Inferior parietal cortex (tissue), 1 donor: ENCODE results near the gene CCDC183.

ENCODE experiments used
- DNase-seq: peaks from one replicate; pipeline ENCODE4 v3.0.0-alpha.2; 2016; ENCODE audit errors: extremely low spot score

CCDC183 gene

DNA sequence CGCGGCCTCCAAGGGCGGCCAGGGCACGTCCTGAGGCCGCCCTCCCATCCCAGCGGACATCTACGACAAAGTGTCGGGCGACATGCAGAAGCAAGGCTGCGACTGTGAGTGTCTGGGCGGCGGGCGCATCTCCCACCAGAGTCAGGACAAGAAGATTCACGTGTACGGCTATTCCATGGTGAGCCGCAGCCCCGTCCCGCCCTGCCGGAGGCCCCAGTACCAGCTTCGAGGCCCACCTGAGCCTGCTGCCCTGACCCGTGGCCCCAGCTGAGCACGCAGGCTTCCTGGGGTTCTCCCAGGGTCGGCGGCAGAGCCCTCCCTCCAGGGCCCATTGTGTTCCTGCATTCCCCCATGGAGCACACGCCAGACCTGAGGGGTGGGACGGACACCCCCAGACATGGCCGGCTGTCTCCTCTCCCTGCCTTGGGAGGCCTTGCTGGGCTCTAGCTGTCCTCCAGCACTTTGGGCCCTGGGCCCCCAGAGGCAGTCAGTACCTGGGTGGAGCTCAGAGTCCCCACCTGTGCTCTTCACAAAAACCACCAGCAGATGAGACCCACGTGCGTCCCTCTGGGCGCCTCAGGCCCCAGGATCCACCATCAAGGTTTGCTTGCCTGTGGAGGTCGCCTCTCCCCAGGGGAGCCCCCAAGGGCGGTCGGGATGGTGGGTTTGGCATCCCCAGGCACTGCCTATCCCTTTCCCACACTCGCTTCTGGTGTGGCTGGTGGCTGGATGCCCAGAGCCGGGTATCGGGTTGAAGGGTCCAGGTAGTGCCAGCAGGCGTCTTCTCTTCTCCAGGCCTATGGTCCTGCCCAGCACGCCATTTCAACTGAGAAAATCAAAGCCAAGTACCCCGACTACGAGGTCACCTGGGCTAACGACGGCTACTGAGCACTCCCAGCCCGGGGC lies 54.1 kb downstream of the CCDC183 start:
- DNase-seq: no peak

DNA sequence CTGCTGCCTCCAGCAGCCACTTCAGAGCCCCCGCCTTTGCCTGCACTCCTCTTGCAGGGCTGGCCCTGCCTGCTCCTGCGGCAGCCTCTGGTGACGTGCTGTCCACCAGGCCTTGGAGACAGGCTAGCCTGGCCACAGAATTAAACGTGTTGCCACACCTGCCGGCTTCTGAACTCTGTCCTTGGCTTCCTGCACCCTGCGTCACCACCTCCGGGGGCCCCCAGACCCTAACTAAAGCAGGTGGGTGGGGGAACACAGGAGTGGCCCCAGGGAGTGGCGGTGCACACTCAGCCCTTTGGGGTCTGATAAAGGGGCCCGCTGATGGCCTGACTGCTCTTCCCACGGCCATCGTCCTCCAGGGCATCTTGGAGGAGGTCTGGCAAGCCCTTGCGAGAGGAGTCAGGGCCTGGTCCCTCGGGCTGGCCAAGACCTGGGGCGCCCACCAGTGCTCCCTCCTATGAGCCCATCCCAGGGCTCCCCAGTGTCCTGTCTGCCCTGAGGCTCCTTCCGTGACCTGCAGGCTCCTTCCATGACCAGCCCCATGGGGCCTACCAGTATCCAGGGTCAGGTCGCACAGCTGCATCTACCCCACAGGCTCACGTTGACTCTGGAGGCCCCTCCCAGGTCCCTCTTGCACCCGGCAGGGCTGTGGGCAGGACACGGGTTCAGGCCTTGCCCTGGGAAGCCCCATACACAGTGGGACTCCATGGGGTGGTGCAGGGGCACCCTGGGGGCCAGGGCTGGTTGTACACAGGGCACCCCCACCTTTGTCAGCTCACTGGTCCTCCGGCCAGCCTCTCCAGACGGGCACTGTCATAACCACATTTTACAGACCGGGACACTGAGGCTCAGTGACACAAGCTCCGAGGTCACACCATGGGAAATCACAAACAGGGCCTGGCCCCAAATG lies 55.0 kb downstream of the CCDC183 start:
- no peak for DNase-seq

DNA sequence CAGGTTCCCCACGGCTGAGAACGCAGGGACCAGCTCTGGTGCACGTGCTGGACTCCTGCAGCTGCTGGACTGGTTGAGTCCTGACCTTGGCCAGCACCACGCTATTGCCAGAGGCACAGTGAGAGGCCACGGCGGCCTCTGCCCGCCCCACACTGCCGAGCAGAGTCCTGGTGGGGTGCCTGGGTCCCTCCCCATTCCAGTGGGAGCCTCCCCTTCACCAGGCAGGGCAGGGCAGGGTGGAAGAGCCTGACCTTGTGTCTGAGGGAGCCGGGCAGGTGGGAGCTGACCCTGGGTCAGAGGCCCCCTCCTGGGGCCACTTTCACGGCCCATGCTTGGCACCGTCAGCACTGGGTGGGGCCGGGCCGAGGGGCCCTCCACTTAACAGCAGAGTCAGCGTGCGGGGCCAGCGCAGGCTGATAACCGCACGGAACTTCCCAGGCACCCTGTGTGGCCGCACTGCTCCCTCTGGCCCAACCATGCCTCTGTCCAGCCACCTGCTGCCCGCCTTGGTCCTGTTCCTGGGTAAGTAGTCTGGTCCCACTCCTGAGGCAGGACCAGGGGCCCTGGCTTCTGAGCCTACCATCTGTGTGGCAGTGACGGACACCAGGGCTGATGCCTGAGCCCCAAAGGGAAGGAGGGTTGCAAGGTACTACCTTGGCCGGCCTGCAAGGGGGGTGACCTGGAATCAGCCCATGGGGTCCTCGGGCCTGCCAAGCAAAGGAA lies 56.0 kb downstream of the CCDC183 start, which contains the start of gene MAMDC4:
TSS of gene MAMDC4 (plus strand) at position 406 of the 723 bp plus-strand sequence. CDS start at position 477, 71 bp downstream.
- DNase-seq: no peak

DNA sequence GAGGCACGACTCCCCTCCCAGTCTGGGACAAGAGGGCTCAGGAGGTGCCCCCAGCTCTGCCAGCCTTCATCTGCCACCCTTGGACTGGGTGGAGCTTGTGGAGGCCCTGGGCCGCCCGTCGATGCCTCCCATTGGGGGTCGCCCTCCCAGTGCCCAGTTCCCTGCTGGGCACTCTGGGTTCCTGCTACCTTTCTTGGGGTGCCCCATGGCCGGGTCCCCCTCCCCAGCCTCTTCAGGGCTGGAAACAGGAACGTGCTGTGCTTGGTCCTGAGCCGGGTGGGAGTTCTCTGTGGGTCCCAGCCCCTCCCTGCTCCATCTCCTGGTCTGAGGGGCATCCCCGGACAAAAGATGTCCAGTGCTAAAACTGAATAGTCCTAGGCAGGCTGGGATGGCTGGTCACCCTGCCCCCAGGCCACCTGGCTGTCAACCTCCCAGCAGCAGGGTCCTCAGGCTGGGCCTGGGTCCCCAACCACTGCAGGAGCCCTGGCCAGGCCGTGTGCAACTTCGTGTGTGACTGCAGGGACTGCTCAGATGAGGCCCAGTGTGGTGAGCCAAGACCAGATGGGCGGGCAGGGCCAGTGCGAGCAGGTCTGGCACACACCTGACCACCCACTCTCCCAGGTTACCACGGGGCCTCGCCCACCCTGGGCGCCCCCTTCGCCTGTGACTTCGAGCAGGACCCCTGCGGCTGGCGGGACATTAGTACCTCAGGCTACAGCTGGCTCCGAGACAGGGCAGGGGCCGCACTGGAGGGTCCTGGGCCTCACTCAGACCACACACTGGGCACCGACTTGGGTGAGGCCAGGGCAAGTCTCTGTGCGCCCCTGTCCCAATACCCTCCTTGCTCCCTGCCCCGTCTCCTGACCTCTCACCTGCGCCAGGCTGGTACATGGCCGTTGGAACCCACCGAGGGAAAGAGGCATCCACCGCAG lies 56.8 kb downstream of the CCDC183 start:
- DNase-seq: no peak

DNA sequence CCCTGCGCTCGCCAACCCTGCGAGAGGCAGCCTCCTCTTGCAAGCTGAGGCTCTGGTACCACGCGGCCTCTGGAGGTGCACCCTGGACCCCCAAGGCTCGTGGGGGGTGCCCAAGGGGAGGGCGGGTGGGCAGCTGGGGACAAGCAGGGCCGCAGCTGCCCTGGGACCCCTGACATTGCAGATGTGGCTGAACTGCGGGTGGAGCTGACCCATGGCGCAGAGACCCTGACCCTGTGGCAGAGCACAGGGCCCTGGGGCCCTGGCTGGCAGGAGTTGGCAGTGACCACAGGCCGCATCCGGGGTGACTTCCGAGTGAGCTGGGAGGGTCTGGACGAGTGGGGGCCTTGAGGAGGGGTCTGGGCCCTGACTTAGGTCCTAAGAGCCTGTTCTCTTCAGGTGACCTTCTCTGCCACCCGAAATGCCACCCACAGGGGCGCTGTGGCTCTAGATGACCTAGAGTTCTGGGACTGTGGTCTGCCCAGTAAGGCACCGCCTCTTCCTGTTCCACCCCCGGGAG lies 57.5 kb downstream of the CCDC183 start:
- no peak for DNase-seq

DNA sequence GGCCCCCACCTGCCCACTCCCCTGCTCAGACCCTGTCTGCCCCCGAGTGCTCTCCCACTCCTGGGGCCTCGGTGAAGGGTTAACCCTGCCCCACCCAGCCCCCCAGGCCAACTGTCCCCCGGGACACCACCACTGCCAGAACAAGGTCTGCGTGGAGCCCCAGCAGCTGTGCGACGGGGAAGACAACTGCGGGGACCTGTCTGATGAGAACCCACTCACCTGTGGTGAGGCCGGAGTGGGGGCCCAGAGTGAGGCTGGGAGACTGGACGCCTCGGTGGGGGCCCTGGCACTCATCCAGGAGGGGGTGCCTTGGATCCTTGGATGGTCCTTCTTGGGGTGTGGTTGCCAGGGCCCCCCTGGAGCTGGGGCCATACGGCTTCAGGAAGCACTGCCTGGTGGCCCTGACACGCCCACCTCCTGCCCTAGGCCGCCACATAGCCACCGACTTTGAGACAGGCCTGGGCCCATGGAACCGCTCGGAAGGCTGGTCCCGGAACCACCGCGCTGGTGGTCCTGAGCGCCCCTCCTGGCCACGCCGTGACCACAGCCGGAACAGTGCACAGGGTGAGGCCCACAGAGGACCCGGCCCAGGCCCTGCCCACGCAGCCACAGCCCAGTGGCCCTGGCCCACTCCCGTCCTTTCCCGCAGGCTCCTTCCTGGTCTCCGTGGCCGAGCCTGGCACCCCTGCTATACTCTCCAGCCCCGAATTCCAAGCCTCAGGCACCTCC lies 58.1 kb downstream of the CCDC183 start:
- DNase-seq: no peak

DNA sequence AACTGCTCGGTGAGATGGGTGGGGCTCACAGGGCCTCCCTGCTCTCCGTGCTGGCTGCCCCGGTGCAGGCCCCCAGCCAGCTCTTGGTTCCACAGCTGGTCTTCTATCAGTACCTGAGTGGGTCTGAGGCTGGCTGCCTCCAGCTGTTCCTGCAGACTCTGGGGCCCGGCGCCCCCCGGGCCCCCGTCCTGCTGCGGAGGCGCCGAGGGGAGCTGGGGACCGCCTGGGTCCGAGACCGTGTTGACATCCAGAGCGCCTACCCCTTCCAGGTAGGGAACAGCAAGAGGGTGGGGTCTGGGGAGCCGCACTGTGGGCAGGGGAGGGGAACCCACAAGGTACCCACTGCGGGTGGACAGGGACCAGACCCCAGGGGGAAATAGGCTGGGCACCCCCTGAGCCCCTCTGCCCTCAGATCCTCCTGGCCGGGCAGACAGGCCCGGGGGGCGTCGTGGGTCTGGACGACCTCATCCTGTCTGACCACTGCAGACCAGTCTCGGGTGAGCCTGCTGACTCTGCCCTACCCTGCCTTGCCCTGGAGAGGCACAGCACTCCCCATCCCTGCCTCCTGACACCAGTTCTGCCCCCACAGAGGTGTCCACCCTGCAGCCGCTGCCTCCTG lies 58.8 kb downstream of the CCDC183 start:
- no peak for DNase-seq

DNA sequence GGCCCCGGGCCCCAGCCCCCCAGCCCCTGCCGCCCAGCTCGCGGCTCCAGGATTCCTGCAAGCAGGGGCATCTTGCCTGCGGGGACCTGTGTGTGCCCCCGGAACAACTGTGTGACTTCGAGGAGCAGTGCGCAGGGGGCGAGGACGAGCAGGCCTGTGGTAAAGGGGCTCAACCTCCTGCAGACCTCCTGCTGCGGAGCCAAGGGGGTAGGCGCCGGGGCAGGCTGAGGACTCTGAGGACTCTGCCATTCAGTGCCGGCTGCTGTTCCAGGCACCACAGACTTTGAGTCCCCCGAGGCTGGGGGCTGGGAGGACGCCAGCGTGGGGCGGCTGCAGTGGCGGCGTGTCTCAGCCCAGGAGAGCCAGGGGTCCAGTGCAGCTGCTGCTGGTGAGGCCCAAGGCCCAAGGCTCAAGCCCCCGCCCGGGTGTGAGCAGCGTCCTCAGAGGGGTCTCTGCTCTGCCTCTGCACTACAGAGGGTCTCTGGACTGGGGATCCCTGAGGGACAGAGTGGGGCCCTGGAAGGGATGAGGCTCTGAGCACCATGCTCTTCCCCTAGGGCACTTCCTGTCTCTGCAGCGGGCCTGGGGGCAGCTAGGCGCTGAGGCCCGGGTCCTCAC lies 59.4 kb downstream of the CCDC183 start:
- DNase-seq: no peak

DNA sequence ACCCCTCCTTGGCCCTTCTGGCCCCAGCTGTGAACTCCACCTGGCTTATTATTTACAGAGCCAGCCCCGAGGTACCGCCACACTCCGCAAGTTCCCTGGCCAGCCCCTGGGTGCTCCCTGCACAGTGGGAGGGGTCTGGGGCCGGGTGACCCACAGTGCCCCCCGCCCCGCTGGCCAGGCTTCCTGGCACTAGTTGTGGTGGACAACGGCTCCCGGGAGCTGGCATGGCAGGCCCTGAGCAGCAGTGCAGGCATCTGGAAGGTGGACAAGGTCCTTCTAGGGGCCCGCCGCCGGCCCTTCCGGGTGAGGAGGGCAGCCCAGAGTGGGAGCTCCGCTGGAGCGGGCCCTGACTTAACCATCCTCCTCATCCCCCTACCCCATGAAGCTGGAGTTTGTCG lies 59.9 kb downstream of the CCDC183 start:
- no peak for DNase-seq

DNA sequence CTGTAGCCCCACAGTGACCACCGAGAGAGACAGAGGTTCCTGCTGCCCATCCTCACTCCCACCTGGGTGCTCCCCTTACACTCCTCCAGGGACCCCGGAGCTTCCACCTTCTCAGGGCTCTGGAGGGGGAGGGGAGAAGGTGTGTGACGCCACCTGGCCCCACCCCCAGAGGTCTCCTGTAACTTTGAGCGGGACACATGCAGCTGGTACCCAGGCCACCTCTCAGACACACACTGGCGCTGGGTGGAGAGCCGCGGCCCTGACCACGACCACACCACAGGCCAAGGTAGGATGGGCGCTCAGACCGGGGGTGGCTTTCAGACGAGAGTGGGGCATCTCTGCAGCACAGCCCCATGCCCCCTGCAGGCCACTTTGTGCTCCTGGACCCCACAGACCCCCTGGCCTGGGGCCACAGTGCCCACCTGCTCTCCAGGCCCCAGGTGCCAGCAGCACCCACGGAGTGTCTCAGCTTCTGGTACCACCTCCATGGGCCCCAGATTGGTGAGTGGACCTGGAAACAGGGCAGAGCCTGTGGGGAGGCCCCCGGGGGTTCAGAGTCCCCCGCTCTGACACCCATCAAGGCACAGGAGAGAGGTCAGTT lies 60.5 kb downstream of the CCDC183 start:
- DNase-seq: no peak

DNA sequence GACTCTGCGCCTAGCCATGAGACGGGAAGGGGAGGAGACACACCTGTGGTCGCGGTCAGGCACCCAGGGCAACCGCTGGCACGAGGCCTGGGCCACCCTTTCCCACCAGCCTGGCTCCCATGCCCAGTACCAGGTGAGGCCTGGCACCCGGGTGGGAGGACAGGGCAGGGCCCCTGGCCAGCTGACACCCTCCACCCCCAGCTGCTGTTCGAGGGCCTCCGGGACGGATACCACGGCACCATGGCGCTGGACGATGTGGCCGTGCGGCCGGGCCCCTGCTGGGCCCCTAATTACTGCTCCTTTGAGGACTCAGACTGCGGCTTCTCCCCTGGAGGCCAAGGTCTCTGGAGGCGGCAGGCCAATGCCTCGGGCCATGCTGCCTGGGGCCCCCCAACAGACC lies 61.0 kb downstream of the CCDC183 start:
- DNase-seq: no peak
